ENCODE measurements around the gene UIMC1. TPM values are rescaled to one million over a fixed set of nuclear protein-coding genes. Genes with fewer than 3 reads are reported as not detected.

Gene UIMC1
- total RNA-seq, 1 donor from 2014 or later = 32.9 TPM

- DNase-seq (no peak), ATAC-seq (no peak)
- intact Hi-C loops (cut with micrococcal nuclease) = loop anchor here (5.0 kb wide), 1 partner anchor 37 kb away; no protein-coding TSS in a partner anchor
Observed at GRCh38 chr5:176979669-176980068, 26.9 kb downstream of the UIMC1 start.

GRCh38 chr5:176965633-176966032, 40.9 kb downstream of the UIMC1 start:
- ATAC-seq = no peak
- DNase-seq = no peak
- intact Hi-C loops (cut with micrococcal nuclease) = no loop called here

DNA sequence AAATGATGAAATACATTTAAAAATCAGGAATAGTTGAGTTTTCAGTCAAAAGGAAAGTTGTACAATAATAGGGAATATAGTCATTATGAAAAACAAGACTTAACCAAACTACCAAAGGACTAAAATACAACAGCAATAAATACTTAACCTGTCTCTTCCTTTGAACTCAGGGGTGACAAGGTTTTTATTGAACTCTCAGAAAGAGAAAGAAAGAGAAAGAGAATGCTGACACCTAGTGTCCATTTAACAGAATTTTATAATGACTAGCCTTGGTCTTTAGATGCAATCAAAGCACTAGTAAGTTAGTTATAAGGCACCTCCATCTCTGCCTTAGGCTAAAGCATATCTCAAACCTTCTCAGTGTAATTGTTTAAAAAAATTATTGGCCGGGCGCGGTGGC, 47.5 kb downstream of the UIMC1 start:
- DNase-seq (no peak), ATAC-seq (peak; percentile 42)
- intact Hi-C loops (cut with micrococcal nuclease) = loop anchor here (5.0 kb wide), 1 partner anchor 297 kb away; no protein-coding TSS in a partner anchor

- no peak for ATAC-seq
- intact Hi-C loops (cut with micrococcal nuclease) = loop anchor here (5.0 kb wide), 1 partner anchor 294 kb away; no protein-coding TSS in a partner anchor
- no peak for DNase-seq
Observed at GRCh38 chr5:176956756-176957155, 49.8 kb downstream of the UIMC1 start.

GRCh38 chr5:176955895-176956294, 50.7 kb downstream of the UIMC1 start:
- ATAC-seq = no peak
- intact Hi-C loops (cut with micrococcal nuclease) = loop anchor here (5.0 kb wide), 1 partner anchor 294 kb away; no protein-coding TSS in a partner anchor
- DNase-seq = no peak

- no peak for ATAC-seq
- DNase-seq = no peak
- intact Hi-C loops (cut with micrococcal nuclease) = no loop called here
Observed at GRCh38 chr5:176954050-176954449, 52.5 kb downstream of the UIMC1 start.

GRCh38 chr5:176952531-176953193, 53.9 kb downstream of the UIMC1 start:
- DNase-seq (no peak), ATAC-seq (no peak)
- intact Hi-C loops (cut with micrococcal nuclease) = no loop called here

- DNase-seq (no peak), ATAC-seq (peak; percentile 47)
- intact Hi-C loops (cut with micrococcal nuclease) = no loop called here
Observed at GRCh38 chr5:176948458-176948857, 58.1 kb downstream of the UIMC1 start.

DNA sequence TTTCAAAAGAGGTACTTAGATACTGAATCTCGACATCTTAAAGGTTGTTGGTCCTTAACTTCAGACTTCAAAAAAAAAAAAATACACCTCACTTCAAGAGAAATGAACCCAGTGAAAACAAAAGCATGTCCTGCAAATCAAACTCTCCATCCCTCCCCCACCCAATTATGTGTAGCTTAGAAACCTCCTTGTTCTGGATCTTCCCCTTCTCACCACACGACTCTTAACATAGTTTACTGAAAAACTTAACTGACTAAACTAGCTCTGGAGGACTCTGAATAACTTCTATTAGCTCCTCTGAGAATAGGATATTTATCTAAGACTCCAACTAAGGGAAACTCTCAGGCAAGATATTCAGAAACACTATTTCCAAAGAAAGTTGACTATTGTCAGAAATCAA, 58.7 kb downstream of the UIMC1 start:
- intact Hi-C loops (cut with micrococcal nuclease) = no loop called here
- DNase-seq (no peak), ATAC-seq (no peak)

DNA sequence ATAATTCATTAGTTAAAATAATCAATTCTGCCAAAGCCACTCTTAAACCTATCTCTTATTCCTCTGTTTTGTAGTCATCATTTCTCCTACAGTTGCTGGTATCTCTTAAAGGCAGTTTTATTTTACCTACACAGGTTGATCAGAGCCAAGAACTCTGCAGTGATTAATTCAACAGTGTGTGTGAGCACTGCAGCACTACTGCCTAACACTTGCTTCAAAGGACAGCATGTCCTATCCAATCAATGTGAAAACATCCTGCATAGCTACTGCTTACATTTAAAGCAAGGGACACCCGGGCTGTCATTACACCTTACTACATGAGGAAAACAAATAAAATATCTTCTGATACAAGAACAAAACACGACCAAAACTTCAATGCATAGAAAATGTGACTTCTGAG, 62.3 kb downstream of the UIMC1 start:
- intact Hi-C loops (cut with micrococcal nuclease) = loop anchor here (5.0 kb wide), 1 partner anchor 33 kb away; no protein-coding TSS in a partner anchor

DNA sequence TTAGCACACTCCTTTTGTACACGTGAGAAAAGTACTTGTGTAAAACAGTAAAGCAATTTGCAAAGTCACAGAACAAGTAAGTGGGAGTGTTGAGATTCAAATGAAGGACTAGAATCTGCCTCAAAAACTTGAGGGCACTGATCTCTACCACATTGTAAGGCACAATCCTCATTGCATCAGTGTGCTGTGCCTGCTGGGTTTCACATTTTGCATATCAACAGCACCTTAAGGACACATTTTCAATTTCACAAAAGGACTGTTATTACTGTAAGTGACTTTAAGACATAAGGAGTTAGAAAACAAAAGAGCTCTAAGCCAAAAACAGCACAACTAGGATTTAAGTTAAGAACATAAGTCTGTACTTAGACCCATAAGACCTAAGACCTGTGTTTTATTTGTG, 62.8 kb downstream of the UIMC1 start:
- no peak for DNase-seq
- intact Hi-C loops (cut with micrococcal nuclease) = loop anchor here (5.0 kb wide), 1 partner anchor 33 kb away; no protein-coding TSS in a partner anchor
- ATAC-seq = no peak

More for the DNA sequence above, 62.3 kb downstream of the UIMC1 start:
- DNase-seq = no peak
- peak; percentile 91 for ATAC-seq

- DNase-seq = no peak
- intact Hi-C loops (cut with micrococcal nuclease) = loop anchor here (5.0 kb wide), 1 partner anchor 35 kb away; no protein-coding TSS in a partner anchor
- ATAC-seq = no peak
Observed at GRCh38 chr5:176941951-176942350, 64.6 kb downstream of the UIMC1 start.

DNA sequence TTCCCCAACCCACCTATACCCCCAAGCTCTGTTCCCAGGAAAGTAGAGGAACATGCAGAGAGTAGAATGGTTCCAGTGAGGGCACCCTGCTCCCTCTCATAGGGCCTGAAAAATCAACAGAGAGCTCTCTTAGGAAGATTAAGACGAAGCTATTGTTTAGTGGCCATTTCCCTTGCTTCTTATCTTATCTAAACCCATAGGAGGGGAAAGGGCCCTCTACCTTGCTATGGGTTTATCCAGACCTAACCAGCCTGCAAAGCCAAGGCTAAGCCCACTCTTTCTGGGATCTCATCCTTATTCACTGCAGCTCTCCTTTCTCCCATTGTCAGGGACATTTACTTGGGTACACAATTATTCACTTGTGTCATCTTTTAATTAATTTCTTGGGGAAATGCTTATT, 68.1 kb downstream of the UIMC1 start:
- DNase-seq (no peak), ATAC-seq (no peak)
- intact Hi-C loops (cut with micrococcal nuclease) = no loop called here

DNA sequence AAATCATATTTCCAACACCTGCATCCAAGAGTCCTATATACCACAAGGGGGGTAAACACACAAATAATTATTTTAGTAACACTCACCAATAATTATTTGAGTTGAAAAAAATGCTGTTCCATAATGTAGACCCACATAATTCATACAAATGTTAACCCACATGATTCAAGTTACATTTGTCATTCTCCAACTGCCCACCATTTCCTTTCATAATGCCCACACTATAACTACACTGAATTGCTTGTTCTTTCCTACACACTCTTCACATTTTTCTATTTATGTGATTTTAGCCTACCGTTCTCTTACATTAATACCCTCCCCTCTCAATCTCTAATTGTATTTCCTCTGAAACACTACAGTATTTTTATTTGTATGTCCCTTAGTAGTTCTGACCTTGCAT, 71.6 kb downstream of the UIMC1 start:
- DNase-seq (no peak), ATAC-seq (no peak)
- intact Hi-C loops (cut with micrococcal nuclease) = no loop called here

DNA sequence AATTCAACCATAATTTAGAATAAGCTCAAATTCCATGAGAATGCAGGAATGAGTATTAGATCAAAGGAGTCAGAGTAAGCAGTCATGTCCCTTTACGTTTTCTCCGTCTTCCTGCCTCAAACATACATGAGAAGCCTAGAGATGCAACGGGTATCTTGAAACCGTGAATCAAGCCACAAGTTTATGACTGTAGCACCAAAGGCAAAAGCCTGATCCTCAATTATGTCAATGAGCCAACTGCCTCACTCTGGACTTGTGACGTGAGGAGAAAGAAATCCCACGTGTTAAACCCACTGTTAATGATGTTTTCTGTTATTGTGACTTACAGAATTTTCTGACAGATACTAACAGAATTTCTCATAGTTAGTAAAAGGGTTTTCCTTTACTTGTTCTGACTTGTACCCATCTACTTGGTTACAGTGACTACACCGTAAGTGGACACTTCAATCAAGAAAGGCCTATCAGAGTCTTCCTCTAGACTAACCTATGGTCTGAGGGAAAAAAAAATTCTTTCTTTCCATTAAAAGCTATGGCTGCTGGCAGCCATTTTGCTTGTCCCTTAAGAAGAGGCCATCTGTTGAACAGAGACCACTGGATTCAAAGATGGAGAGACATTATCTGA, 72.2 kb downstream of the UIMC1 start:
- ATAC-seq (no peak), DNase-seq (no peak)
- intact Hi-C loops (cut with micrococcal nuclease) = no loop called here

GRCh38 chr5:176929654-176930053, 76.9 kb downstream of the UIMC1 start:
- ATAC-seq (no peak), DNase-seq (no peak)
- intact Hi-C loops (cut with micrococcal nuclease) = no loop called here

GRCh38 chr5:176927562-176927961, 79.0 kb downstream of the UIMC1 start:
- DNase-seq = no peak
- no peak for ATAC-seq
- intact Hi-C loops (cut with micrococcal nuclease) = no loop called here

- no peak for ATAC-seq
- intact Hi-C loops (cut with micrococcal nuclease) = no loop called here
- no peak for DNase-seq
Observed at GRCh38 chr5:176922817-176923216, 83.8 kb downstream of the UIMC1 start.

DNA sequence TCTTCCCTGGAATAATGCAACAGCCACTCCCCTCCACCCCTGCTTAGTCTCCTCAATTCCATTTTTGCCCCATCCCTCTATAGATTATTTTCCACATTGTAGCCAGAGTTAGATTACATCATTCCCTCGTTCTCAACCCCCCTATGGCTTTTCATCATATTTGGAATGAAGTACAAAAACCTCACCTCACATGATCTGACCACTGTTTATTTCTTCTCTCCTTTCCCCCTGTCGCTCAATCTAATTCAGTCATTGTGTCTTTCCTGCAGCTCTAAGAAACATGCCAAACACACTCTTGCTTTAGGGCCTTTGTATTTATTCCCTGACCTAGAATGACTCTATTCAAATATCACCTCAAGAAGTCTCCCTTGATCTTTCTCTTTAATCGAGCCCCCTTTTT, 84.9 kb downstream of the UIMC1 start:
- DNase-seq (no peak), ATAC-seq (no peak)
- intact Hi-C loops (cut with micrococcal nuclease) = no loop called here

DNA sequence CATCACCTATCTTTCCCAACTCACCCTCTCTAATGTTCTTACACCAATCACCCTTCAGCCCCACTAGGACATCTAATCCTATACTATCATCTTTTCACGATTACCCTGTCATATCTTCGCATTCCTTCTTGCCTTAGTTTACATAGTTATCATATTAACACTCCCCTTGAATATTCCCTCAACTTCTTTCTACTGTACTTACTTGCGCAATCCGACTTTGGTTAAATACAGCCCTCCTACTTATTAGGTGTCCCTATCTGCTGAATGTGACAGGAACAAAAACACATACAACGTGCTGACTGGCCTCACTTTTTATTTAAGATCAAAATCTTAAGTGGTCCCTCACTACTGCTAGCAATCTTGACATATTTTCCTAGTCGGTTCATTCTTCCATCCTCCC, 88.0 kb downstream of the UIMC1 start:
- intact Hi-C loops (cut with micrococcal nuclease) = no loop called here
- ATAC-seq (no peak), DNase-seq (no peak)

DNA sequence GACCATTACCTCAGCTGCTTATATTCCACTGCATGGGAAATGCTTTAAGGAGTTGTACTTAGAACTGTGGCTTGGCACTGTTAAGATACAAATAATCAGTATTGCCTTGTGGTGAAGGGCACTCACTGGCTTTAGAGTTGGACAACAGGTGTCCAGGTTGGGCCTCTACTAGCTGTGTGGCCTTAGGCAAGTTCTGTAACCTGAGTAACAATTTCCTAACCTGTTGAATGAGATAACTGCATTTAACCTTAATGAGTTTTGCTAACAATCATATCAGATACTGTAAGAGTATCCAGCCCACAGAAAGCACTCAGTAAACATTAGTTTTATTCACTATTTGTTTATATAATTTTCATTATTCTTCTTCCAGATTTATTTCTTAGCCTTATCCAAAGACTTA, 90.2 kb downstream of the UIMC1 start:
- intact Hi-C loops (cut with micrococcal nuclease) = no loop called here
- DNase-seq = no peak
- ATAC-seq = no peak
